ENCODE results near the gene FBLL1. TPM values are rescaled to one million over a fixed set of nuclear protein-coding genes. Genes with fewer than 3 reads are reported as not detected.
A peak's percentile ranks its signal among the peaks of the same experiment; 100 is the strongest.

Gene FBLL1
- total and polyA plus RNA-seq, 10 of the 15 experiments (the other 5 are each of a cell fraction or from before 2014, with no cell fraction given), result 0.04 to 0.23 (median 0.15) TPM; not detected in 7

- TF ChIP-seq CREM (IDR thresholded peaks at IDR 0.05; ENCODE audit: low read depth) (peak; percentile 93), NKRF (conservative IDR thresholded peaks at IDR 0.05) (no peak; the same call in 1 of the 2 replicates), TBL1XR1 (IDR thresholded peaks at IDR 0.05; ENCODE audit: low read depth, low read length) (peak; percentile 73; the same call in 1 of the 2 replicates), ZNF24 (IDR thresholded peaks at IDR 0.05) (peak; percentile 30; the same call in 1 of the 2 replicates), ZSCAN29 (IDR thresholded peaks at IDR 0.05) (no peak), RUNX3 (IDR thresholded peaks at IDR 0.05; ENCODE audit: low read length) (no peak; the same call in 1 of the 2 replicates), EP300 (IDR thresholded peaks at IDR 0.05; ENCODE audit: borderline replicate concordance in 1 of 2, control insufficient read depth in 1 of 2, low read depth in 2 of 2, low read length in 2 of 2) (peak in 1 of 2 experiments; percentile 52; a peak in 1 of 4 replicates), HDAC2 (IDR thresholded peaks at IDR 0.05) (no peak), RAD21 (IDR thresholded peaks at IDR 0.05; ENCODE audit: insufficient read depth, low read depth, low read length) (no peak), TCF3 (IDR thresholded peaks at IDR 0.05; ENCODE audit: borderline replicate concordance, insufficient read depth, low read depth, low read length) (no peak), JUND (IDR thresholded peaks at IDR 0.05; ENCODE audit: low read depth, low read length) (0 out of 2 replicates have a peak, but pooled peaks have one; percentile 0), NR2F1 (conservative IDR thresholded peaks at IDR 0.05) (peak; percentile 72; the same call in 1 of the 2 replicates), HCFC1 (IDR thresholded peaks at IDR 0.05; ENCODE audit: low read length) (peak; percentile 98), SRF (IDR thresholded peaks at IDR 0.05; ENCODE audit: low read depth in 2 of 2, low read length in 2 of 2) (no peak), CBFB (IDR thresholded peaks at IDR 0.05; ENCODE audit: low read depth) (0 out of 2 replicates have a peak, but pooled peaks have one; percentile 39), DPF2 (IDR thresholded peaks at IDR 0.05) (peak; percentile 97), NR2C2 (IDR thresholded peaks at IDR 0.05; ENCODE audit: borderline replicate concordance, control insufficient read depth, insufficient read length, low read depth) (no peak), STAT1 (conservative IDR thresholded peaks at IDR 0.05) (no peak), CHD1 (IDR thresholded peaks at IDR 0.05; ENCODE audit: low read depth, low read length) (0 out of 2 replicates have a peak, but pooled peaks have one; percentile 64), ESRRA (IDR thresholded peaks at IDR 0.05; ENCODE audit: low read length) (no peak), ZNF274 (IDR thresholded peaks at IDR 0.05; ENCODE audit: insufficient read depth, insufficient read length) (no peak), JUNB (IDR thresholded peaks at IDR 0.05) (no peak)
- TF ChIP-seq, protein P1, sequence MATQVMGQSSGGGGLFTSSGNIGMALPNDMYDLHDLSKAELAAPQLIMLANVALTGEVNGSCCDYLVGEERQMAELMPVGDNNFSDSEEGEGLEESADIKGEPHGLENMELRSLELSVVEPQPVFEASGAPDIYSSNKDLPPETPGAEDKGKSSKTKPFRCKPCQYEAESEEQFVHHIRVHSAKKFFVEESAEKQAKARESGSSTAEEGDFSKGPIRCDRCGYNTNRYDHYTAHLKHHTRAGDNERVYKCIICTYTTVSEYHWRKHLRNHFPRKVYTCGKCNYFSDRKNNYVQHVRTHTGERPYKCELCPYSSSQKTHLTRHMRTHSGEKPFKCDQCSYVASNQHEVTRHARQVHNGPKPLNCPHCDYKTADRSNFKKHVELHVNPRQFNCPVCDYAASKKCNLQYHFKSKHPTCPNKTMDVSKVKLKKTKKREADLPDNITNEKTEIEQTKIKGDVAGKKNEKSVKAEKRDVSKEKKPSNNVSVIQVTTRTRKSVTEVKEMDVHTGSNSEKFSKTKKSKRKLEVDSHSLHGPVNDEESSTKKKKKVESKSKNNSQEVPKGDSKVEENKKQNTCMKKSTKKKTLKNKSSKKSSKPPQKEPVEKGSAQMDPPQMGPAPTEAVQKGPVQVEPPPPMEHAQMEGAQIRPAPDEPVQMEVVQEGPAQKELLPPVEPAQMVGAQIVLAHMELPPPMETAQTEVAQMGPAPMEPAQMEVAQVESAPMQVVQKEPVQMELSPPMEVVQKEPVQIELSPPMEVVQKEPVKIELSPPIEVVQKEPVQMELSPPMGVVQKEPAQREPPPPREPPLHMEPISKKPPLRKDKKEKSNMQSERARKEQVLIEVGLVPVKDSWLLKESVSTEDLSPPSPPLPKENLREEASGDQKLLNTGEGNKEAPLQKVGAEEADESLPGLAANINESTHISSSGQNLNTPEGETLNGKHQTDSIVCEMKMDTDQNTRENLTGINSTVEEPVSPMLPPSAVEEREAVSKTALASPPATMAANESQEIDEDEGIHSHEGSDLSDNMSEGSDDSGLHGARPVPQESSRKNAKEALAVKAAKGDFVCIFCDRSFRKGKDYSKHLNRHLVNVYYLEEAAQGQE (IDR thresholded peaks at IDR 0.05; ENCODE audit: low read depth, low read length), result no peak
- TF ChIP-seq, protein P2, sequence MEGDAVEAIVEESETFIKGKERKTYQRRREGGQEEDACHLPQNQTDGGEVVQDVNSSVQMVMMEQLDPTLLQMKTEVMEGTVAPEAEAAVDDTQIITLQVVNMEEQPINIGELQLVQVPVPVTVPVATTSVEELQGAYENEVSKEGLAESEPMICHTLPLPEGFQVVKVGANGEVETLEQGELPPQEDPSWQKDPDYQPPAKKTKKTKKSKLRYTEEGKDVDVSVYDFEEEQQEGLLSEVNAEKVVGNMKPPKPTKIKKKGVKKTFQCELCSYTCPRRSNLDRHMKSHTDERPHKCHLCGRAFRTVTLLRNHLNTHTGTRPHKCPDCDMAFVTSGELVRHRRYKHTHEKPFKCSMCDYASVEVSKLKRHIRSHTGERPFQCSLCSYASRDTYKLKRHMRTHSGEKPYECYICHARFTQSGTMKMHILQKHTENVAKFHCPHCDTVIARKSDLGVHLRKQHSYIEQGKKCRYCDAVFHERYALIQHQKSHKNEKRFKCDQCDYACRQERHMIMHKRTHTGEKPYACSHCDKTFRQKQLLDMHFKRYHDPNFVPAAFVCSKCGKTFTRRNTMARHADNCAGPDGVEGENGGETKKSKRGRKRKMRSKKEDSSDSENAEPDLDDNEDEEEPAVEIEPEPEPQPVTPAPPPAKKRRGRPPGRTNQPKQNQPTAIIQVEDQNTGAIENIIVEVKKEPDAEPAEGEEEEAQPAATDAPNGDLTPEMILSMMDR (IDR thresholded peaks at IDR 0.05 in 2 of 3, conservative IDR thresholded peaks at IDR 0.05 in 1 of 3; ENCODE audit: control insufficient read depth in 2 of 3, extremely low read depth in 1 of 3, insufficient read depth in 1 of 3, low read depth in 3 of 3, low read length in 3 of 3), result no peak
These were observed 50.6 kb downstream of the FBLL1 start (continued) for GRCh38 chr5:168579488-168580226.
